Endodermal cell (in vitro differentiated cells): ENCODE data around the gene NPAS3. TPM values are rescaled to one million over a fixed set of nuclear protein-coding genes. Genes with fewer than 3 reads are reported as not detected.
A peak's percentile ranks its signal among the peaks of the same experiment; 100 is the strongest.

Experiments used
- DNase-seq: peaks from one replicate; pipeline ENCODE4 v3.0.0-alpha.2; 2017
- H3K27ac ChIP-seq: 2 replicates; pipeline ENCODE4 v1.5.1; 2013; ENCODE audit warnings: mild to moderate bottlenecking, low read depth, low read length, moderate library complexity
- H3K27me3 ChIP-seq: 2 replicates; pipeline ENCODE4 v1.6.1; 2013; ENCODE audit warnings: mild to moderate bottlenecking, low read length, moderate library complexity; ENCODE audit not compliant: insufficient read depth, control insufficient read depth, poor library complexity, severe bottlenecking
- H3K36me3 ChIP-seq: 2 replicates; pipeline ENCODE4 v1.7.0; 2013; ENCODE audit warnings: mild to moderate bottlenecking, low read length, moderate library complexity; ENCODE audit not compliant: control insufficient read depth, insufficient read depth
- H3K4me1 ChIP-seq: one replicate; pipeline ENCODE4 v1.7.0; 2013; ENCODE audit warnings: low read length; ENCODE audit not compliant: control insufficient read depth, insufficient read depth
- H3K4me3 ChIP-seq: 2 replicates; pipeline ENCODE4 v1.5.1; 2013; ENCODE audit warnings: mild to moderate bottlenecking, low read length, moderate library complexity
- H3K9ac ChIP-seq: 2 replicates; pipeline ENCODE4 v1.6.1; 2013; ENCODE audit warnings: mild to moderate bottlenecking, low read length, moderate library complexity; ENCODE audit not compliant: poor library complexity, severe bottlenecking; ENCODE audit errors: extremely low read depth
- H3K9me3 ChIP-seq: 2 replicates; pipeline ENCODE4 v1.6.1; 2013; ENCODE audit warnings: mild to moderate bottlenecking, low read length, moderate library complexity; ENCODE audit not compliant: control insufficient read depth
- H3K27ac Mint-ChIP-seq: 2 replicates; pipeline ENCODE4 v1.8.0; 2020; ENCODE audit warnings: mixed read lengths
- H3K27me3 Mint-ChIP-seq: 2 replicates; pipeline ENCODE4 v1.8.0; 2021; ENCODE audit warnings: mild to moderate bottlenecking, mixed read lengths; ENCODE audit not compliant: insufficient read depth
- H3K36me3 Mint-ChIP-seq: 2 replicates; pipeline ENCODE4 v1.8.0; 2020; ENCODE audit warnings: low read depth, mixed read lengths
- H3K4me1 Mint-ChIP-seq: 2 replicates; pipeline ENCODE4 v1.8.0; 2020; ENCODE audit warnings: mixed read lengths
- H3K4me3 Mint-ChIP-seq: 2 replicates; pipeline ENCODE4 v1.8.0; 2020; ENCODE audit warnings: mild to moderate bottlenecking, moderate library complexity, mixed read lengths
- H3K9me3 Mint-ChIP-seq: 2 replicates; pipeline ENCODE4 v1.8.0; 2020; ENCODE audit warnings: mild to moderate bottlenecking, mixed read lengths
- CTCF ChIP-seq: fragments of 200-600 bp; sonication (generic); conservative IDR thresholded peaks from 2 replicates; pipeline ENCODE4 v1.5.0; 2021; ENCODE audit warnings: antibody characterized with exemption, mild to moderate bottlenecking
- WGBS, 2 experiments: methylation state at CpG; one replicate each; pipeline versions ENCODE4 v1.1.5 to v1.1.7; 2013; ENCODE audit warnings: missing lambda C conversion rate in 2 of 2, mixed read lengths in 1 of 2; ENCODE audit not compliant: insufficient coverage in 1 of 2, insufficient read length in 1 of 2; 5-methylcytosine and 5-hydroxymethylcytosine counted together
- total RNA-seq, 2 donors: library from RNA; stranded (reverse); fragmentation: NEBNext Ultra II Directional in 1 of 2; extraction: Animal tissue kit (Norgen Biotek cat#: 25700) in 1 of 2; gene quantifications; 2 replicates in 1 of 2; 3 replicates in 1 of 2; pipeline ENCODE4 v1.2.1, GENCODE V29; 2021

The NPAS3 gene
- total RNA-seq, 2 donors from 2014 or later = 1.4 to 1.6 TPM

- 89 to 91% methylated on average over 5 of the region's 5 CpGs for WGBS, 2 experiments
- Histone ChIP-seq H3K9ac (no peak overlapping the region), H3K9me3 (no peaks in the 10 kb centered on the region), H3K27ac (peak overlapping the region; percentile 6), H3K27me3 (no peaks in the 10 kb centered on the region), H3K4me3 (no peak overlapping the region), H3K4me1 (no peaks in the 10 kb centered on the region), H3K36me3 (no peaks in the 10 kb centered on the region)
- TF ChIP-seq CTCF = no peak
- H3K9me3 Mint-ChIP-seq = no peaks in the 10 kb centered on the region
- H3K4me3 Mint-ChIP-seq = no peak overlapping the region
- H3K27ac Mint-ChIP-seq = no peak overlapping the region
- peaks cover 2% of the 10 kb centered on the region for H3K27me3 Mint-ChIP-seq
- no peak for DNase-seq
- no peaks in the 10 kb centered on the region for H3K4me1 Mint-ChIP-seq
- H3K36me3 Mint-ChIP-seq = no peaks in the 10 kb centered on the region
Measured at GRCh38 chr14:33163109-33163508, 224.4 kb downstream of the NPAS3 start.

DNA sequence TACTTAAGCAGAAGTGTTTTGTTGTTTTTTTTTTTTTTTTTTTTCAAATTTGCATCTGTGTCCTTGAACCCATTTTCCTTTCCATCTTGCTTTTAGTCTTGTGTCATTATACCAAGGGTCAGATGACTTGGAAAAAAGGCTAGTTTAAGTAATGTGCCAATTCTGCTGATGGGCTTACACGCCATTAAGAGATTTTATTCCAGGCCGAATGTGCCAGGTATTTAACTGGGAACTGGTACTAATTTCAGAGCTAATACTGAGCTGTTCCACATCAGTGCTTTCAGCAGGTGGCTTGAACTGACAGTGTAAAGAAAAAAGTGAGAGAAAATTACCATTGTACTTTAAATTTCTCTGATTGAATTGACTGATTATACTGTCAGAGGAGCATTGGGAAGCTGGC, 224.9 kb downstream of the NPAS3 start:
- H3K4me3 Mint-ChIP-seq = no peak overlapping the region
- no peaks in the 10 kb centered on the region for H3K36me3 ChIP-seq
- no peak for DNase-seq
- no peaks in the 10 kb centered on the region for H3K4me1 Mint-ChIP-seq
- no peaks in the 10 kb centered on the region for H3K9me3 ChIP-seq
- WGBS, 2 experiments = 93 to 98% methylated on average over 2 of the region's 2 CpGs
- H3K36me3 Mint-ChIP-seq = no peaks in the 10 kb centered on the region
- no peak overlapping the region for H3K27ac Mint-ChIP-seq
- TF ChIP-seq CTCF = no peak
- H3K4me3 ChIP-seq = no peak overlapping the region
- H3K27ac ChIP-seq = no peak overlapping the region
- no peaks in the 10 kb centered on the region for H3K27me3 ChIP-seq
- H3K4me1 ChIP-seq = no peaks in the 10 kb centered on the region
- peaks cover 2% of the 10 kb centered on the region for H3K27me3 Mint-ChIP-seq
- no peaks in the 10 kb centered on the region for H3K9me3 Mint-ChIP-seq
- no peak overlapping the region for H3K9ac ChIP-seq

DNA sequence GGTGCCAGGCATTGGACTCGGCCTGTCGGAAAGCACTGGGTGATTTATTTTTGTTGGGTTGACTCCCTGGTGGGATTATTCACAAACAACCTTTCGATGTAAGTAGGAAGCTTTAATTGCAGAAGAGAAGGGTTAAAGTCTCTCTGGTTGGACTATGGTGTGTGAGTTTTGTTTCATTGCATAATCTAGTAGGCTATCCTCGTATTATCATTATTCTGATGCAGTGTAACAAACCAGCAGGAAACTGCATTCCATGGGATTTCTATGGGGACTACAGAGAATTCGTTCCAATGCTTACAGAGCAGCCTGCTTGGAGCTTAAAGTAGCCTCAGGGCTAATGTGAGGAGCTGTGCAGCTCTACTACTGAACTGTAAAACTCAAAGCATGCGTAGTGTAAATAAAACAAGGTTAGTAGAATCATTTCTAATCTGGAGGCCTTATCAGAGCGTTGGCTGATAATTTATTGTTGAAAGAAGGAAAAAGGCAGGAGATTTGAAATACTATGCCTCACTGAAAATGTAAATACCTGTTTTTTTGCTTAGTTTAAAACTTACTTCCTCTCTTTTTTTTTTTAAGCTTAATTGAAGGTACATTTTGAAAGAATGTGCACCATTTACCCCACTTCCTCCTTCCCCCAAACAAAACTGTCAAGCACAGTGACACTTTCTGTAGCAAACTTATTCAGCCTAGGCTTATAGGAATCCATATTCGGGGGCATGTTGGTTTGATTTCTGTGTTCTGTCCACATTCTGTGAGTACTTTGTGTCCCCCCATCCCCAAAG, 226.7 kb downstream of the NPAS3 start:
- Mint-ChIP-seq H3K27me3 (peaks cover 2% of the 10 kb centered on the region), H3K4me1 (no peaks in the 10 kb centered on the region), H3K27ac (no peak overlapping the region), H3K9me3 (no peaks in the 10 kb centered on the region), H3K4me3 (no peak overlapping the region), H3K36me3 (no peaks in the 10 kb centered on the region)
- no peak for DNase-seq
- Histone ChIP-seq H3K4me1 (no peaks in the 10 kb centered on the region), H3K27ac (peak overlapping the region; percentile 92), H3K36me3 (no peaks in the 10 kb centered on the region), H3K9me3 (no peaks in the 10 kb centered on the region), H3K27me3 (no peaks in the 10 kb centered on the region), H3K9ac (no peak overlapping the region), H3K4me3 (no peak overlapping the region)
- TF ChIP-seq CTCF = no peak
- WGBS, 2 experiments = 58 to 76% methylated on average over 6 to 8 of the region's 8 CpGs
